Esophagus squamous epithelium (tissue), 5 donors: Measurements from ENCODE around the gene CDT1. TPM values are rescaled to one million over a fixed set of nuclear protein-coding genes. Genes with fewer than 3 reads are reported as not detected.
"Not testable (repeated sequence)": the region's sequence is repeated elsewhere in the genome, so short reads cannot be mapped to it uniquely, and the experiment has no call there.

Source experiments
- DNase-seq: peaks from one replicate; lab custom pipeline; 2025; lab: John Stamatoyannopoulos, UW
- H3K27ac ChIP-seq, 4 donors: fragments of 200-600 bp; sonication (generic); one replicate each; pipeline ENCODE4 v1.5.1; 2016 to 2019; ENCODE audit warnings: mild to moderate bottlenecking in 1 of 4
- H3K27me3 ChIP-seq, 4 donors: fragments of 200-600 bp; sonication (generic); 1 replicate in 3 of 4; 2 replicates in 1 of 4; pipeline versions ENCODE4 v1.5.1 to v1.6.0; 2017 to 2021; ENCODE audit warnings: antibody characterized with exemption in 1 of 4
- H3K36me3 ChIP-seq, 3 donors: fragments of 200-600 bp; sonication (generic); one replicate each; pipeline ENCODE4 v1.5.1; 2016 to 2019
- H3K4me1 ChIP-seq, 3 donors: fragments of 200-600 bp; sonication (generic); one replicate each; pipeline ENCODE4 v1.5.1; 2017 to 2019
- H3K4me3 ChIP-seq, 4 donors: fragments of 200-600 bp; sonication (generic); 1 replicate in 3 of 4; 2 replicates in 1 of 4; pipeline ENCODE4 v1.5.1; 2016 to 2019; ENCODE audit warnings: mild to moderate bottlenecking in 2 of 4, moderate library complexity in 1 of 4
- H3K9me3 ChIP-seq, 3 donors: fragments of 200-600 bp; sonication (generic); one replicate each; pipeline ENCODE4 v1.5.1; 2016 to 2019
- CTCF ChIP-seq, 6 experiments: fragments of 450-650 bp in 4 of 6; fragments of 200-600 bp in 2 of 6; sonication (generic) in 2 of 6; IDR thresholded peaks; one replicate each; pipeline ENCODE4 v1.5.1; 2016 to 2019; ENCODE audit warnings: antibody characterized with exemption in 6 of 6, mild to moderate bottlenecking in 4 of 6, moderate library complexity in 4 of 6
- POLR2A ChIP-seq, 4 donors: fragments of 450-650 bp; IDR thresholded peaks; one replicate each; pipeline ENCODE4 v1.6.1; 2017; ENCODE audit warnings: antibody characterized with exemption in 4 of 4, mild to moderate bottlenecking in 4 of 4, moderate library complexity in 3 of 4
- WGBS, 2 donors: methylation state at CpG; one replicate each; pipeline ENCODE4 v1.1.5; 2018; 5-methylcytosine and 5-hydroxymethylcytosine counted together
- intact Hi-C: fragments of 100-400 bp; cut with DNase I; formaldehyde crosslinking; loops from one replicate; pipeline ENCODE4 v1.15.0; 2022
- total RNA-seq, 4 donors: library from RNA; depleted of rRNA; stranded (reverse); fragments of >200 nt; gene quantifications; one replicate each; pipeline ENCODE4 v1.1.0, GENCODE V29; 2016
- donor health status: DM: yes; HTN: yes; CAD: no.

Gene CDT1
- total RNA-seq, 4 donors from 2014 or later: 7.7 to 20.7 (median 11.2) TPM

- H3K27ac ChIP-seq: peak overlapping the region; percentile 87 to 93 (median 90)
- intact Hi-C loops: no loop called here
- WGBS, 2 donors: 62 to 66% methylated on average over 4 to 5 of the region's 24 CpGs
- no peaks in the 10 kb centered on the region for H3K9me3 ChIP-seq
- DNase-seq: no peak
- H3K4me3 ChIP-seq: peak overlapping the region in 1 of 4 donors; percentile 37
- peaks cover 65 to 100% (median 74%) of the 10 kb centered on the region in 3 donors for H3K4me1 ChIP-seq
- peaks cover 0 to 26% (median 0%) of the 10 kb centered on the region in 3 donors for H3K36me3 ChIP-seq
- H3K27me3 ChIP-seq: no peaks in the 10 kb centered on the region
- no peak for TF ChIP-seq POLR2A (IDR thresholded peaks at IDR 0.05)
- no peak for TF ChIP-seq CTCF (IDR thresholded peaks at IDR 0.05)
Measured at GRCh38 chr16:88768071-88768783, 35.4 kb upstream of the CDT1 start.

GRCh38 chr16:88769617-88770460 is 33.8 kb upstream of the CDT1 start:
- no peaks in the 10 kb centered on the region for H3K27me3 ChIP-seq
- H3K4me1 ChIP-seq: peaks cover 76 to 100% (median 81%) of the 10 kb centered on the region in 3 donors
- DNase-seq: no peak
- 21 to 46% methylated on average over 11 of the region's 30 CpGs for WGBS, 2 donors
- intact Hi-C loops: no loop called here
- peak overlapping the region; percentile 16 to 54 (median 28) for H3K4me3 ChIP-seq
- peak overlapping the region; percentile 87 to 93 (median 90) for H3K27ac ChIP-seq
- peaks cover 0 to 11% (median 0%) of the 10 kb centered on the region in 3 donors for H3K36me3 ChIP-seq
- no peak for TF ChIP-seq POLR2A (IDR thresholded peaks at IDR 0.05)
- no peak for TF ChIP-seq CTCF (IDR thresholded peaks at IDR 0.05)
- H3K9me3 ChIP-seq: no peaks in the 10 kb centered on the region

- peak overlapping the region; percentile 87 to 93 (median 90) for H3K27ac ChIP-seq
- no peak for DNase-seq
- WGBS, 2 donors: 10% methylated on average over 2 of the region's 41 CpGs; no CpG with 5 or more reads in 1 of the 2 donors
- H3K9me3 ChIP-seq: no peaks in the 10 kb centered on the region
- intact Hi-C loops: no loop called here
- peaks cover 72 to 94% (median 78%) of the 10 kb centered on the region in 3 donors for H3K4me1 ChIP-seq
- peak overlapping the region; percentile 16 to 54 (median 28) for H3K4me3 ChIP-seq
- H3K27me3 ChIP-seq: no peaks in the 10 kb centered on the region
- peaks cover 0 to 9% (median 0%) of the 10 kb centered on the region in 3 donors for H3K36me3 ChIP-seq
- TF ChIP-seq POLR2A (IDR thresholded peaks at IDR 0.05) (peak in 1 of 4 donors; percentile 30), CTCF (IDR thresholded peaks at IDR 0.05) (no peak)
Measured at GRCh38 chr16:88770461-88771293, 32.9 kb upstream of the CDT1 start.

- Histone ChIP-seq H3K4me1 (peaks cover 69 to 90% (median 79%) of the 10 kb centered on the region in 3 donors), H3K27ac (peak overlapping the region; percentile 87 to 93 (median 90)), H3K36me3 (peaks cover 0 to 5% (median 0%) of the 10 kb centered on the region in 3 donors), H3K27me3 (no peaks in the 10 kb centered on the region), H3K9me3 (no peaks in the 10 kb centered on the region), H3K4me3 (peak overlapping the region in 3 of 4 donors; percentile 24 to 54 (median 33))
- WGBS, 2 donors: 83% methylated on average over 7 of the region's 19 CpGs; no CpG with 5 or more reads in 1 of the 2 donors
- TF ChIP-seq POLR2A (IDR thresholded peaks at IDR 0.05): no peak
- TF ChIP-seq CTCF (IDR thresholded peaks at IDR 0.05): no peak
- DNase-seq: no peak
- intact Hi-C loops: no loop called here
Measured at GRCh38 chr16:88771294-88771772, 32.3 kb upstream of the CDT1 start.

GRCh38 chr16:88771781-88772180 is 31.8 kb upstream of the CDT1 start:
- intact Hi-C loops, H3K4me3 ChIP-seq, H3K27me3 ChIP-seq, DNase-seq, H3K9me3 ChIP-seq, H3K36me3 ChIP-seq: not testable (repeated sequence)
- peak overlapping the region; percentile 1 to 93 (median 80) for H3K27ac ChIP-seq
- 100% methylated on average over 3 to 7 of the region's 23 CpGs for WGBS, 2 donors
- peaks cover 67 to 90% (median 81%) of the 10 kb centered on the region in 3 donors for H3K4me1 ChIP-seq
